ENCODE results near the gene NCKIPSD.
"Not testable (repeated sequence)": the region's sequence is repeated elsewhere in the genome, so short reads cannot be mapped to it uniquely, and the experiment has no call there.

The NCKIPSD gene

GRCh38 chr3:48685603-48686511 lies at the start of gene NCKIPSD:
NCKIPSD (minus strand) TSS chr3:48685915; CDS start chr3:48685807, 108 bp downstream.
- peak; percentile 78 for DNase-seq

GRCh38 chr3:48735075-48735767 lies 49.5 kb upstream of the NCKIPSD start:
- DNase-seq, result peak; percentile 23

DNA sequence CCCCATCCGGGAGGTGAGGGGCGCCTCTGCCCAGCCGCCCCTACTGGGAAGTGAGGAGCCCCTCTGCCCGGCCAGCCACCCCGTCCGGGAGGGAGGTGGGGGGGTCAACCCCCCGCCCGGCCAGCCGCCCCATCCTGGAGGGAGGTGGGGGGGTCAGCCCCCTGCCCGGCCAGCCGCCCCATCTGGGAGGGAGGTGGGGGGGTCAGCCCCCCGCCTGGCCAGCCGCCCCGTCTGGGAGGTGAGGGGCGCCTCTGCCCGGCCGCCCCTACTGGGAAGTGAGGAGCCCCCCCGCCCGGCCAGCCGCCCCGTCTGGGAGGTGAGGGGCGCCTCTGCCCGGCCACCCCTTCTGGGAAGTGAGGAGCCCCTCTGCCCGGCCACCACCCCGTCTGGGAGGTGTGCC lies 48.8 kb upstream of the NCKIPSD start:
- DNase-seq, result not testable (repeated sequence)

DNA sequence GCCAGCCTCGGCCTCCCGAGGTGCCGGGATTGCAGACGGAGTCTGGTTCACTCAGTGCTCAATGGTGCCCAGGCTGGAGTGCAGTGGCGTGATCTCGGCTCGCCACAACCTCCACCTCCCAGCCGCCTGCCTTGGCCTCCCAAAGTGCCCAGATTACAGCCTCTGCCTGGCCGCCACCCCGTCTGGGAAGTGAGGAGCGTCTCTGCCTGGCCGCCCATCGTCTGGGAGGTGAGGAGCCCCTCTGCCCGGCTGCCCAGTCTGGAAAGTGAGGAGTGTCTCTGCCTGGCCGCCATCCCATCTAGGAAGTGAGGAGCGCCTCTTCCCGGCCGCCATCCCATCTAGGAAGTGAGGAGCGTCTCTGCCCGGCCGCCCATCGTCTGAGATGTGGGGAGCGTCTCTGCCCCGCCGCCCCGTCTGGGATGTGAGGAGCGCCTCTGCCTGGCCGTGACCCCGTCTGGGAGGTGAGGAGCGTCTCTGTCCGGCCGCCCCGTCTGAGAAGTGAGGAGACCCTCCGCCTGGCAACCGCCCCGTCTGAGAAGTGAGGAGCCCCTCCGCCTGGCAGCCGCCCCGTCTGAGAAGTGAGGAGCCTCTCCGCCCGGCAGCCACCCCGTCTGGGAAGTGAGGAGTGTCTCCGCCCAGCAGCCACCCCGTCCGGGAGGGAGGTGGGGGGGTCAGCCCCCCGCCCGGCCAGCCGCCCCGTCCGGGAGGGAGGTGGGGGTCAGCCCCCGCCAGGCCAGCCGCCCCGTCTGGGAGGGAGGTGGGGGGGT lies 48.2 kb upstream of the NCKIPSD start:
- DNase-seq, result not testable (repeated sequence)

- DNase-seq, result no peak
These were observed 41.8 kb upstream of the NCKIPSD start for GRCh38 chr3:48727511-48727910.

GRCh38 chr3:48725185-48725855 lies 39.6 kb upstream of the NCKIPSD start:
- DNase-seq, result not testable (repeated sequence)

- no peak for DNase-seq
These were observed 38.0 kb upstream of the NCKIPSD start for GRCh38 chr3:48723725-48724124.

GRCh38 chr3:48723293-48723692 lies 37.6 kb upstream of the NCKIPSD start:
- DNase-seq, result not testable (repeated sequence)

GRCh38 chr3:48716982-48717746 lies 31.4 kb upstream of the NCKIPSD start, which contains the start of gene IP6K2:
IP6K2 (minus strand) TSS chr3:48717221; CDS start chr3:48695291, 21,930 bp downstream.
- DNase-seq, result peak; percentile 98

DNA sequence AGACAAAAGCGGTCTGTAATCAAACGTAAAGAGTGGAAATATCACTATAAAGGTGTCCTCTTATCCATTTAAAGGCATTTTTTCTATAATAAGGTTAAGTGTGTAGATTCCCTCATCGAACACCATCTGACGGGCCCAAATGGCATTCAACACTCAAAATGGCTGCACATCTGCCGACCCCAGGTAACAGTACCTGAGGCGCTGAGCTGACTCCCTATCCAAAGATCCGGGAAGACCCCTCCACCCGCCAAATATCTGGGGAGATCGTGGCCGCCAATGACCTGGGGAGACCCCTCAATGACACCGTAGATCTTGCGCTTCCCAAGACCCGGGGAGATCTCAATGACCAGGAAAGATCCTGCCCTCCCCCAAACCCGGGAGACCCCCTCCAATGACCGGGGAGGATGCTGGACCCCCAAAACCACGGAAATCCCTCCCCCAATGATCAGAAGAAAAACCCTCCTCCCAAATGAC lies 30.8 kb upstream of the NCKIPSD start:
- no peak for DNase-seq

GRCh38 chr3:48715174-48715800 lies 29.6 kb upstream of the NCKIPSD start:
- DNase-seq, result peak; percentile 29

DNA sequence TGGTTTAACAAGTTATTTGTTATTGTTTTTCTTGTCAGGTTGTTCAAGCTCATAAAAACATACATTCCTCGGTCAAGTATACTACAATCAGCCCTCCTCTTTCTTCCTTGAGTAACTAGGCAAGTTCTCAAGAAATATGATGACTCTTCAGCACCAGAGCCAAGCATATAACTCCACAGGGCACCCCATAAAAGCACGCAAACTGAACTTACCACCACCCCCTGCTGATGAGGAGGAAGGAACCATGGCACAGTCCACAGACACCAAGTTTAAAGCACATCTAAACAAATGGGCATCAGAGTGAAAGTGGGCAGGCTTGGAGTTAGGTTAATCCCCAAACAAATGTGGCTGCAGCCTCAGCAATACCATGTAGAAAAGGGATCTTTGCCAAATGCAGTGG lies 26.0 kb upstream of the NCKIPSD start:
- no peak for DNase-seq

GRCh38 chr3:48709051-48709461 lies 23.3 kb upstream of the NCKIPSD start:
- no peak for DNase-seq

DNA sequence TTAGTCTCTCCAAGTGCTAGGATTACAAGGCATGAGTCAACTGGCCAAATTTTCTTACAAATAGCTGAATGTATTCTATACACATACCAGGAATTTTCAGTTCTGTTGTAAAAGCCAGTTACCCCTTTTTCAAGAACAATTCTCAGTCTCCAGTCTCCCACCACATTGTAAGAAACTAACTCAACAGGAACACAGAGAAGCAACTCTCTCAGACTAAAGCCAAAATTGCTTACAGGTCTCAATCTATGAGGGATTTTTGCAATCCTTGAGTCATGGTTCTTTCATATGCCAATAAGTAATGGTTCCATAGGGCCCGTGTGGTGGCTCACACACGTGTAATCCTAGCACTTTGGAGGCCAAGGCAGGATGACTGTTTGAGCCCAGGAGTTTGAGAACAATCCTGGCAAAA lies 22.8 kb upstream of the NCKIPSD start:
- peak; percentile 35 for DNase-seq

GRCh38 chr3:48707157-48707556 lies 21.4 kb upstream of the NCKIPSD start:
- no peak for DNase-seq

DNA sequence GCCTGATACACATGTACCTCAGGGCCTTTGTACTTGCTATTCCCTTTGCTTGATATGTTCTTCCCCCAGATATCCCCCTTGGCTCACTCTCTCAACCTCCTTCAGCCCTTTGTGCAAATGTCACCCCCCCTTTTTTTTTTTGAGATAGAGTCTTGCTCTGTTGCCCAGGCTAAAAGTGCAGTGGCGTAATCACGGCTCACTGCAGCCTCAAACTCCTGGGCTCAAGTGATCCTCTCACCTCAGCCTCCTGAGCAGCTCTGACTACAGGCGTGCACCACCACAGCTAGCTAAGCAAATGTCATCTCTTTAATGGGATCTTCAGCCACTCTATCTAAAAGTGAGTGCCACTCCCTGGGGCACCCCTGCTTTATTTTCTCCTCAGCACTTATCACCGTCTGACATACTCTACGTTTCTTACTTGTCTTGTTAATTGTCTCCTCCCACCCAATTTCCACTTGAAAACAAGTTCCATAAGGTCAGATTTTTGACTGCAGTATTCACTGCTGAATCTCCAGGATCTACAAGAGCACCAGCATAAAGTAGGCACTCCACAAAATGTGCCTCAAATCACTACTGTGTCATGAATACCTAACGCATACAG lies 16.7 kb upstream of the NCKIPSD start:
- no peak for DNase-seq

DNA sequence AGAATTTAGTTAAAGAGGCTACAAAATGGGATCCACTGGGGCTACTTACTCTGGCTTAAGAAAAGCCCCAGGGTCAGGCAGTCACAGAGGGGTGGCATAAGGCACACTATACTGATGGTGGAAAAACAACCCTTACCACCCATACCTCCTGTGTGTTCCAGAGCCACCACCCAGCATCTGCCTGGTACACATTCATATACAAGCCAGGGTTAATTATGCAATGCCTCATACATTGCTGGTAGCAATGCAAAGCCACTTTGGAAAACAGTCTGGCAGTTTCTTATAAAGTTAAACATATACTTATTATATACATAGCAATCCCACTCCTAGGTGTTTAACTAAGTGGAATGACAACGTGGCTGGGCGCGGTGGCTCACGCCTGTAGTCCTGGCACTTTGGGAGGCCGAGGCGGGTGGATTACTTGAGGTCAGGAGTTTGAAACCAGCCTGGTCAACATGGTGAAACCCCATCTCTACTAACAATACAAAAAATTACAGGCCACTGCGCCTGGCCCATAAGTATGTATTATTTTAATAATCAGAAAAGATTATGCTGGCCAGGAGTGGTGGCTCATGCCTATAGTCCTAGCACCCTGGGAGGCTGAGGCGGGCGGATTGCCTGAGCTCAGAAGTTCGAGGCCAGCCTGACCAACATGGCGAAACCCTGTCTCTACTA lies 15.2 kb upstream of the NCKIPSD start:
- no peak for DNase-seq

GRCh38 chr3:48698891-48699290 lies 13.2 kb upstream of the NCKIPSD start:
- DNase-seq, result no peak

DNA sequence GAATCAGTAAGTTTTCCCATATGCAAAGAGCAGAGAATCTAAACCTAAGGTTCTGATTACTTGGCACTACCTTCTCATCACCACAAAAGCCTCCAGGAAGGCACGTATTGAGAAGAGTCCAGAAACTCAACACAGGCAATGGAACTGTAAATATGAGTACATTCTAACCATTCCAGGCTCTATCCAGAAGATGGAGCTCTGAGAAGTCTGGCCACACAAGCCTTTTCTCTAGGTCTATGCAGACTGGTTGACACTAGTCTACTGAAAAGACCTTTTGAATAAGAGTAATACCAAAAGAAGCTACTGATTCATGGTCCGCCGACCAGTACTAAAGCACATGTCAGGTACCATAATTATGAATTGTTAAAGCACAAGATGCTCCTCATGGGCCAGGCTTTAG lies 12.2 kb upstream of the NCKIPSD start:
- no peak for DNase-seq

DNA sequence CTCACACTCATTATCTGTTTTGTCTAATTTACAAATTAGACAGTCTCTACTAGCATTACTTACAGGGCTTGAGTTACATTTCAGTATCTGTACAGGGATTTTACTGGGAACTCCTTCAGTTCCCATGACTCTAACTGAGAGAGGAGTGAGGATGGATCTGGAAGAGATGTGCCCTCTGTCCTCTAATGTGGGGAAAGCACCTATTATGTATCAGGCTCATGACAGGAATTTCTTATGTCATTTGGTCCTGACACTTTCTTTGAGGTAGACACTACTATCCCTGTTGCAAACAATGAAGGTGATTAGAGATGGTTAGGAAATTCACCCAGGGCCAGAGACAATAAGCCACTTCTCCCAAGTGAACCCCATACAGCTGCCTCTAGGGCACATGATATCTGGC lies 10.9 kb upstream of the NCKIPSD start:
- DNase-seq, result no peak

Data from fibroblast of upper back skin (primary cell).